Measurements from ENCODE around the gene IRF2.

The IRF2 gene

DNA sequence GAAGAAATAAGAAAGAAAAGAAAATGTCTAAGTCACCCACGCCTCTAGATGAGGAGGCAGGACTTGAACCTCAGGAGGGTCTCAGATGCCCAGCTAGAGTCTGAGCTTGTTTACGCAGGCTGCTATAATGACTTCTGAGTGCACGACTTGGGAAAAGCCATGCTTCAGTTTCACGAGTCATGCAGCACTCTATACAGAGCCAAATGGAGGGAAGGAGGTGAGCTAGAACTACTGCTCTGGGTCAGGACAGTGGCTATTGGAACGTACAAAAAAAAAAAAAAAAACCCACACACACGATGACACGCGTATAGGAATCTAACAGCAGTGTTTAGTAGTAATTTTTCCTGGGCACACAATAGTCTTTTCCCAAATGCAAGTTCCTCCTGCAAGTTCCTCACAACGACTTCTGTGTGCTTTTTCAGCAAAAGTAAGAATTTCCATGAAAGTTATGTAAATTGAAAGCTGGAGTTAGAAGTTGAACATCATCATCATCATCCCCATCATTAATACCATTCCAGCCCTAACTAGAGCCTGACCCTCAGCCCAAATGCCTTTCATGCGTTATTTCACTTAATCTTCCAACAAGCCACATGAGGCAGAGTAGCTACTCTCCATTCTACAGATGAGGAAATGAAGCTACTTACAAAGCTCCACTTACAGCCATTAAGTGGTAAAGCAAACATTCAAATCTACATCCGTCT, 36.6 kb downstream of the IRF2 start:
- no peak for DNase-seq (ENCODE audit: low read depth, low spot score)
- no peak overlapping the region for H3K4me3 ChIP-seq (ENCODE audit: low read length)

DNA sequence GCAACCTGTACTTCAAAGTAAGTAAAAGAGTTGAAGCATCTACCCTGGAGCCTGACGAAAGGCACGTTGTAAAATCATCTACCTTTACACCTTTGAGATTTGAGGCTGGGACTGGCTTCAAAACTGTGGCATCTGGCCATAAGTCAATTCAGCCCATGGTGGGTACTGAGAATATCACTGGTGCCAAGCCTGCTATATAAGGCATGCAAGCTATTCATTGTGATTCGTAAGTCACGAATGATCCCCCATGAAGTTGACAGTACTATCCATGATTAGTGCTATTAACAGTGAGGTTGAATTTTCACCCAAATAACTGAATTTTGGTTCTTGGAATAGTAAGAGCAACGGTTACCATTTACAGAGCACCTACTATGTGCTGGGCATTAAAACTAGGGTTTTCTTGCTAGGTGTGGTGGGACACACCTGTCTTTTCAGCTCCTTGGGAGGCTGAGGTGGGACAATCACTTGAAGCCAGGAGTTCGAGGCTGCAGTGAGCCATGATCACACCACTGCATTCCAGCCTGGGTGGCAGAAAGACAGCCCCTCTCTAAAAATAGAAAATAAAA, 39.8 kb downstream of the IRF2 start:
- no peak for DNase-seq (ENCODE audit: low read depth, low spot score)
- no peak overlapping the region for H3K4me3 ChIP-seq (ENCODE audit: low read length)

DNA sequence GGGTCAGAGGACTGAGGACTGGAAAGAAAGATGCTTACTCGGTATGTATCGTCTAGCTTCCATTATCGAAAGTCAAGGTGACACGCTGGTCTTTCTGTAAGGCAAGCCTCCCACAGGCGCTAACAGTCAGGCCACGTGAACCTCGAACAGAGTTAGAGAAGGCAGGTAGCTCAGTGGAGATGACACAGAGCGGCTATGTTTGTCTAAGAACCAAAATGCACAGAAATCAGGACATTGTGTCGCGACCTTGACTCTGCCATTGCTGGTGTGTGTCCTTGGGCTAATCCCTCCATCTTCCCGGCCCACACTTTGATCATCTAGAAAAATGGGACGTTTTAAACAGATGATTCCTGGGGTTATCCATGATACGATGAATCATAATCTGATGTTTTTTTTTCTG, 40.3 kb downstream of the IRF2 start:
- DNase-seq (ENCODE audit: low read depth, low spot score): no peak
- H3K4me3 ChIP-seq (ENCODE audit: low read length): no peak overlapping the region

DNA sequence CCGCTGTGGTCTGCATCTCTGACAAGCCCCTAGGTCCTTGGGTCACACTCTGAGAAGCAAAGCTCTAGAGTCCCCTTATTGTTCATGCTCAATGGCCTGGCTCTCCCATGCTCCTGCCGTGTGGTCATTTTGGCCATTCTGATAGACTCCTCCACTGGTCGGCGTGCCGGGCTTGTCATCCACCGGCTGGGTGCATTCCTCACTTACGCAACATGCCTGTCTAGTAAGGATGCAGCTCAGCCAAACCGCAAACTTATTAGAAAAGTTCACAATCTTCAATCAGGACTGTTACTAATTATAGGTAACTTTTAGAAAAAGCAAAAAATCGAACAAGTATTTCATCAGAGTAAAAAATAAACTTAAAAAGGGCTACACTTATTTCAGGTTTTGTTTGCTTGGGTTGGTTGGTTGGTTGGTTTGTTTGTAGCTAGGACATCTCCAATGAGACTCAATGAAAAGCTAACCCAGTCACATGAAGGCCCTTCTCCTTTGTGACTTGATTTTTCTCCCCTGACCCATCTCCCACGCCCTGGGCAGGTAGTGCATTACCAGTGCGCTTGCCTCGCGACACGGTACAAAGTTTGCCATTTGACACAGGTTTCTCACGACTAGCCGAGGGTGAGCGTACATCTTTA, 41.0 kb downstream of the IRF2 start:
- no peak for DNase-seq (ENCODE audit: low read depth, low spot score)
- no peak overlapping the region for H3K4me3 ChIP-seq (ENCODE audit: low read length)

DNA sequence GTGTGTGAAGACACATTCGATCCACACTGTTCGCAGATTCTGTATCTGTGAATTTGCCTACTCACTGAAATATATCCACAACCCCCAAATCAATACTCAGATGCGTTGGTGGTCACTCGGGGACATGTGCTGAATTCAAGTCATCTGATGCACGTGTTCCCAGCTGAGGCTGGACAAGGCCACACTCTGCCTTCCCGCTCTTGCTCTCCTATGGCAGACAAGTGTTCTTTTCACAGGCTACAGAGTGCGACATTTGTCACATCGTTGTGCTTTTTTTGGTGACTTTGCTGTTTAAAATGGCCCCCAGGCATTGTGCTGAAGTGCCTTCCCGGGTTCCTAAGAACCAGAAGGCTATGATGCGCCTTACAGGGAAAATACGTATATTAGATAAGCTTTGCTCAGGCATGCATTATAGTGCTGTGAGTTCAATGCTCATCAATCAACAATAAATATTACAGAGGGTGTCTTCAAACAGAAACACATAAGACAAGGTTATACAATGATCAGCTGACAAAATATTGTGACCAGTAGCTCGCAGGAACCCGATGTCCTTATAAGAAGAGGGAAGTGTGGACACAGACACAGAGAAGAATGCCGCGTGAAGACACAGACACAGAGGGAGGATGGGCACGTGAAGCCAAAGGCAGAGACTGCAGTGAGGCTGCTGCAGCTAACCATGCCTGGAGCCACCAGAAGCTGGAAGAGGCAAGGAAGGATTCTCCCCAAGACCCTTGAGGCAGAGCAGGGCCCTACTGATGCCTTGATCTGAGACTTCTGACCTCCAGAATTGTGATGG, 42.0 kb downstream of the IRF2 start:
- DNase-seq (ENCODE audit: low read depth, low spot score): no peak
- H3K4me3 ChIP-seq (ENCODE audit: low read length): no peak overlapping the region

DNA sequence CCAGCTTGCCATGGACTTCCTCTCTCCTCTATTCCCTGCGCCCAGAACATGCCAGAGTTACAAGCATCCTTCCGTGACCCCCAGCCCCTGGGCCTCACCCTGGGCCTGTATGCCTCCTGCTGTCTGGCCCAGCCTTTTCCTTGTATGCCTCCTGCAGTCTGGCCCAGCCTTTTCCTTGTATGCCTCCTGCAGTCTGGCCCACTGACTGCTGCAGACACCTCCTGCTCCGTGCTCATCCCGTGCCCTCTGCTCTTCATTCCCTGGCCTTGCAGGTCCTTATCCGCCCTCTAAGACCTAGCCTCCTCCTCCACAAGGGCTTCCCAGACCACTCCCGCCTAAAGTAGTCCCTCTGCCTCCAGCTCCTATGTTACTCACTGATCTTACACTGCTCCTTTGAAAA, 44.2 kb downstream of the IRF2 start:
- no peak overlapping the region for H3K4me3 ChIP-seq (ENCODE audit: low read length)
- DNase-seq (ENCODE audit: low read depth, low spot score): no peak

DNA sequence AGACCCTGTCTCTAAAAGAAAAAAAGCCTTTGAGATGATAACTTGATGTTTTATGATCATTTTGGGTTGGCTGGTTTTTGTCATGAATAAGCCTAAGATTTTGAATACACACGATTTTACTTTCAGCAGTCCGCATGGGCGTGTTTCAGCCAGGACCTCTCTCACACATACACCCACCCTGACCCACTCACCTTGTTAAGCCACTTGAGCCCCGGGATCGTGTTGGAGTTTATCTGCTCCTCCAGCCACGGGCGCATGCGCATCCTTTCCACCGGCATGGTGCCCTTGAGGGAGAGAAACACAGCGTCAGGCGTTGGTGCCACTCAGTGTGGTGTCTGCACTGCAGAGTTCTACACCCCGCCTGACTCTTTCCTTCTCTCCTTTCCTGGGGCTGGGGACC, 45.6 kb downstream of the IRF2 start:
- no peak for DNase-seq (ENCODE audit: low read depth, low spot score)
- no peak overlapping the region for H3K4me3 ChIP-seq (ENCODE audit: low read length)

DNA sequence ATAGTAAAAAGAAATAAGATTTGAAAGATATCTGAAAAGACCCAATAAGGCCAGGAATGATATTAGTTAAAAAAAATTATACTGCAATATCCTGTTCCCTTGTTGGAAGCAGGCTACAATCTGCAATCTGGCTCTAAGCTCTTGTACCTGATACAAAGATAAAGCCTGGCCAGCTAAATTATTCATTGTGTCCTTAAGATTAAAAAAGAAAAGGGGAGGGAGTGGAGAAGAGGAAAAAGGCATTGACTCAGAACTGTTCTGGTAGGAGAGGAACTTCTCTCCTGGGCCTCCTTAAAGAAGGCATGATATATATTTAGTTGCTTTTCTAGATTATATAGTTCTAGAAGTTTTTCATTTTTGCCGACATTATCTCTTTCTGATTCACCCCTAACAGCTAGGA, 46.7 kb downstream of the IRF2 start:
- H3K4me3 ChIP-seq (ENCODE audit: low read length): no peak overlapping the region
- no peak for DNase-seq (ENCODE audit: low read depth, low spot score)

DNA sequence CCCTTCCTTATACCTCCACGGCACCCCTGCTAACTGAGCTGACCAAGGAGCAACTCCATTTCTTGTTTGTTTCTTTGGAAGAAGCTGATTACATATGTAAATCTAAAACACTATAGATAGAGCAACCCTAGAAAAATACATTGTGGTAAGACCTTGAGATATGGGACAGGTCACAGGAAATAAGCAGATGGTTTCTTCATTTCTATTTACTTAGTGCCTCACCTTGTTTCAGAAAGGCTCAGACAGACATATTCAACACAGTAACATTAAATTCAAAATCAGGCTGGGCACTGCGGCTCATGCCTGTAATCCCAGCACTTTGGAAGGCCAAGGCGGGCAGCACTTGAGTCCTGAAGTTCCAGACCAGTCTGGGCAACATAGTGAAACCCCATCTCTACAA, 47.3 kb downstream of the IRF2 start:
- H3K4me3 ChIP-seq (ENCODE audit: low read length): no peak overlapping the region
- no peak for DNase-seq (ENCODE audit: low read depth, low spot score)

DNA sequence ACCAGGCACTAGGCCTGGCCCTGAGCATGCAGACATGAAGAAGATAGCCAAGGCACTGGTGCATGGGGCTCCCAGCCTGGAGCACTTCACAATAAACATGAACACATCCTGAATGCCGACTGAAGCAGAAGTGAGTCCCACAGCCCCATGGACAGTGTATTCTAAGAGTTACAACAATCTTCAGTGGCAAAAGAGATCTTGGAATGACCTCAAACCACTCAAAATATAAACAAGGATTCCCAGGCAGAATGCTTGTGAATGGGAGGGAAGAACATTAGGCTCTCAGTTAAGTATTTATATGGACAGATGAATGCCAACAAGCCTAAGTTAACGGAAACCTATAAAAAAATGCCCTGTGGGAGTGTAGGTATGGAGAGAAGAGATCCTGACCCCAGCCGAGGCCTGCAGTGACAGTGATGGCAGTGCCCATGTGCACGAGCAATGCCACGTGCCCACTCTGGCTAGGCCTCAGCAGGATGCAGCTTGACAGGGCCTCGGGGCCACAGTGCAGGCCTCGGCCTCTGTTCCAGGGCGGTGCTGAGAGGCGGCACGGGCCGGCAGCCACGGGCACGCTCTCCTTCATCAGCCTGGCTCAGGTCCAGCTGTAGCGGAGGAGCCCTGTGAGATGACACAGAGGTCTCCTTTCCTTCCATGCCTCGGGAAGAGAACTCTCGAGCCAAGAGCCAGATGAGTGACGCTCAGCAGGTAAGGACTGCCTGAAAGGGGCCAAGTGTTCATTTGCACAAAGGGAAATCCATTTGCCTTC, 49.2 kb downstream of the IRF2 start:
- no peak for DNase-seq (ENCODE audit: low read depth, low spot score)
- no peak overlapping the region for H3K4me3 ChIP-seq (ENCODE audit: low read length)

DNA sequence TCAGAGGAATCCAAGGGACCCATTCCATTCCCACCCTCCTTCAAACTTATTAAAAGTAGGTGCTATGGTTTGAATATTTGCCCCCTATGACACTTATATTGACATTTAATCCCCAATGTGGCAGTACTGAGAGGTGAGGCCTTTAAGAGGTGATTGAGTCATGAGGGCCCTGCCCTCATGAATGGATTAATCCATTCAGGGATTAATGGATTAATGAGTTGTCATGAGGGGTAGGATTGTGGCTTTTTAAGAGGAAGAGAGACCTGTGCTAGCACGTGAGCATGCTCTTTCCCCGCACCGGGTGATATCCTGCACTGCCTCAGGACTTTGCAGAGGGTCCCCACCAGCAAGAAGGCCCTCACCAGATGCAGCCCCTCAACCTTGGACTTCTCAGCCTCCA, 50.1 kb downstream of the IRF2 start:
- no peak for DNase-seq (ENCODE audit: low read depth, low spot score)
- H3K4me3 ChIP-seq (ENCODE audit: low read length): no peak overlapping the region

DNA sequence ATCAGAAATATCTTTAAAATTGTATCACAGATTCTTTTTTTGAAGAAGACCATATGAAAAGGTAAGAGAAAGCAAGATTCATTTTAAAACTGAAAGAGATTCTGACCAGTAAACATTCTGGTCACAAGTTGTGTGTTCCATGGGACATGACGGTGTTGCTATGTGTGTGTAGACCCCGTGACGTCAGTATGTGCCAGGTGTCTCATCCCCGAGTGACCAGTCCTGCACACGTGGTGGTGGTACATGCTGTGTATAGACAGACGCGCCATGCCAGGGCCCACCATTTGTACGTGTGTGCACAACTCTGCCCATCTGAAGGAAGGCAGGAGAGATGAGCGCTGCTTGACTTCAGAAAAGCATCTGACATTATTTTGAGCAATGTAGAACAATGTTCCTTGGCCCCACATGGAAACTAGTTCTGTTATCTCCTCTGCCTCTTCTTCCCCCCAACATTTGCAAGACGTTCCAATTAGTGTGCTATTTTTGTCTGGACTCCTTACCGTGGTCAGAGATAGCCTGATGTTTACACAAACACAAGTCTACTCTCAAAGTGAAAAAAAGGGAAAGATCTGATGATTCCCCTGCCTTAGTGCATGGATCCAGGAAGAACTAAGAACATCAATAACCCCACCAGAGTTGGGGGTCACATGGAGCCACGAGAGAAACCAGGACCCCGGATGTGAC, 51.2 kb downstream of the IRF2 start:
- no peak for DNase-seq (ENCODE audit: low read depth, low spot score)

DNA sequence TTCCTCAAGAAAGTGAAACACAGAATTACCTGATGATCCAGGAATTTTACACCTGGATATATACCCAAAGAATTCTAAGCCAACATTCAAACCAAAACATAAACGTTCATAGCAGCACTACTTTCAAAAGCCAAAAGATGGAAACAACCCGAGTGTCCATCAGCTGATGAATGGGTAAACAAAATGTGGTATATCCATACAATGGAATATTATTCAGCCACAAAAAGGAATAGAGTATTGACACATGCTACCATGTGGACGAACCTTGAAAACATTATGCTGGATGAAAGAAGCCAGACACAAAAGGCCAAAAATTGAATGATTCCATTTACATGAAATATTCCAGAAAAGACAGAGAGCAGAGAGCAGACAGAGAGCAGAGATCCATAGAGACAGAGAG, 52.0 kb downstream of the IRF2 start:
- no peak overlapping the region for H3K4me3 ChIP-seq (ENCODE audit: low read length)
- no peak for DNase-seq (ENCODE audit: low read depth, low spot score)

More for the DNA sequence above, 51.2 kb downstream of the IRF2 start:
- no peak overlapping the region for H3K4me3 ChIP-seq (ENCODE audit: low read length)

DNA sequence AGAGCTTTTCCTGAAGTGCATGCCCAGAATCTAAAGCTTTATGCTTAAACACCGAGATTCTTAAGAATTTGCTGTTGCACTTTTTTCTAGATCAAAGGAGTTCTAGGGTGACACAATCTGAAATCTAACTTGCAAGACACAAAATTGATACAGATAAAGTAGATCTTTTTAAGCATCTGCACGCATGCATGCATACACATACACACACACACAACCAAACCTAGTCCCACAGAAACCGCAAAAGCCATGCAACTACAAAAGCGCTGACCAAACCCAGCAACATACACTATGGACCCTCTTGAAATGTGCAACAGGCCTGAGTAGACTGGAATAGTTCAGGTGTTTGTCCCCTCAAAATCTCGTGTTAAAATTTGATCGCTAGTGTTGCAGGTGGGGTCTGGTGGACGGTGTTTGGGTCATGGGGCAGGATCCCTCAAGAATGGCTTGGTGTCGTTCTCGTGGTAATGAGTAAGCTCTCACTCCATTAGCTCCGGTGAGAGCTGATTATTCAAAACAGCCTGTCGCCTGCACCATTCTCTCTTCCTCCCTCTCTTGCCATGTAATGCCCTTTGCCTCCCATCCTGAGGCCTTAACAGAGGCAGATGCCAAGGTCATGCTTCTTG, 52.7 kb downstream of the IRF2 start:
- DNase-seq (ENCODE audit: low read depth, low spot score): no peak
- H3K4me3 ChIP-seq (ENCODE audit: low read length): no peak overlapping the region

DNA sequence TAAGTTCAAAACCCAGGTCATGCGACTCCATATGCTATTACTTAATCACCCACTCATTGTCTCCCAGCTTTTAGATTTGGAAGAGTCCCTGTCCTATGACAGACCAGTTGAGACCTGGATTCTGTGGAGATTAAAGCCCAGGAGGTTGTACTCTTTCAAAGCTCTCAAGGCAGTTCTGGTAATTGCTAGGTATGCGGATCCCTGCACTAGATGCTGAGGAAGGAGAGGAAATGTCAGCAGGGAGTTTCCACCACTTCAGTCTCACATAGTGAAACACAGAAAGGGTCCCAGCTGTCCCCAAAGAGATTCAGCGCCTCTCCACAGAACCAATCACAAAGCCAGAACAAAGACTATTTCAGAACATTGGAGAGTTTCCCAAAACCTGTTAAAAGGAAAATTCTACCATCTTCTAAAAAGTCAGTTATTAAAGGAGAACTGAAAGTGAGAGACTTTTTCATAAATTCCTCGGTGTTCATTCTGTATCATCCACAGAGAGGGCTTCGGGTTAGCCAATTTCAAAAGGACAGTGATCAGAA, 53.4 kb downstream of the IRF2 start:
- no peak overlapping the region for H3K4me3 ChIP-seq (ENCODE audit: low read length)
- no peak for DNase-seq (ENCODE audit: low read depth, low spot score)

DNA sequence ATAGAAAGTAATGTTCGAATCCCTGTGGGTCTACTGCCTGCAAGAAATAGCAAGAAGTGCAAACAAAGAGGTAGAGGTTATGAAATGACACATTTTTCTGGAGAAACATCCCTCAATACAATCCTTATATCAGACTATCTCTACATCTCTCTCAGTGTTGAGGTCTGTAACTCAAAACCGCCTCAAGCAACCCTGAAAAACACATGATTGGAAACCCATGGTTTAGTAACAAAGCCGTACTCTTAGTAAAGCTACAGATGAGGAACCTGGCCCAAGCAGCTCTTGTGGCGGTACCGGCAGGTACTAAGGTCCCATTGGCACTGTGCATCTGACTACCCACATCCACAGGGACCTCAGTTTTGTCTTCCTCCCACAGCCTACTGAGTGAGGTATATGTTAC, 53.9 kb downstream of the IRF2 start:
- no peak overlapping the region for H3K4me3 ChIP-seq (ENCODE audit: low read length)
- no peak for DNase-seq (ENCODE audit: low read depth, low spot score)

DNA sequence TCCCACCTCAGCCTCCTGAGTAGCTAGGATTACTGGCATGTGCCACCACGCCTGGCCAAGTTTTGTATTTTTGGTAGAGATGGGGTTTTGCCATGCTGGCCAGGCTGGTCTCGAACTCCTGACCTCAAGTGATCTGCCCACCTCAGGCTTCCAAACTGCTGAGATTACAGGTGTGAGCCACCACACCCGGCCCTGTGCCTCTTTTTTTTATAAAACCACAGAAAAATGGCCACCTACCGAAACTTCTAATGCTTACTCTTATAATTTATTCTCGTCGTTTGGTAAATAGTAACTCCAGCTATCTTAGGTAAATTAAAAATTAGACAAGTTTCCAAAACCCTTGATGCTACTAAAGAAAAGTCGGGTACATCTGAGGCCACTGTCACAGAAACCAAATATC, 54.4 kb downstream of the IRF2 start:
- H3K4me3 ChIP-seq (ENCODE audit: low read length): no peak overlapping the region
- DNase-seq (ENCODE audit: low read depth, low spot score): no peak

DNA sequence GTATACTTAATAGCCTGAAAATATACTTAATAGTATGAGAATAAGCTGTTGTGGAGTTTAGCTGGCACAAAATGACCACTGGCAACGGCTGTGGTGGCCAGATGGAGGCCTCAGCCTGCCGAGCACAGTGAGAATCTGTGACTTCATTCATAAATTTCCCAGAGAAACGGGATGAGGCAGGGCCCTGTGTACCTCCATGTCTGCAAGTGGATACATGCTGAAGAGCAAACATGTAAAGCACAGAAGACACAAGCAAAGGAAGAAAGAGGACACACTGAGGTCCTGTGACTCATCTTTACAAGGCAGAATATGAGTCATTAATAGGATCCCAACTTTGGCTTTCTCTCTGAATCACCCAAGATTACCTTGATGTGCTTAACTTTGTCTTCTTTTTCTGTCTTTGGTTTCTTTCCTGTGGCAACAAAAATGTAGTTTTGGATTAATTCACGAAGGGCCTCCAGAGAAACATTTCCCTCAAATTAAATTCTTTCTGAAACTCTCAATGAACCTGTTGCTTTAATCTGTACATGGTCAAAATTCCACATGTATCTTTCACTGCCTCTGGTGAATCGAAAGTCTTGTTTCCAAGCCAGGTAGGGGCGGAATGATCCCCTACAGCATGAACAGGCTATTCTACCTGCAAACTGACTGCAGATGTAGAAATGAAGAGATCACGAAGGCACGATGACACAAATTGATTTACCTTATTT, 56.4 kb downstream of the IRF2 start:
- no peak for DNase-seq (ENCODE audit: low read depth, low spot score)
- H3K4me3 ChIP-seq (ENCODE audit: low read length): no peak overlapping the region
